K562 (cell line): ENCODE data around the gene C1orf198. TPM values are rescaled to one million over a fixed set of nuclear protein-coding genes. Genes with fewer than 3 reads are reported as not detected.

Experiments used
- CBX1 ChIP-seq: sonication (generic); IDR thresholded peaks from 2 replicates; pipeline ENCODE4 v1.6.1; 2016; ENCODE audit warnings: antibody characterized with exemption, low read depth, mild to moderate bottlenecking
- CXXC5 ChIP-seq: fragments of 250-450 bp; sonication (Bioruptor Pico); IDR thresholded peaks from 2 replicates; pipeline ENCODE4 v1.8.0; 2022; ENCODE audit warnings: inconsistent platforms, mild to moderate bottlenecking, moderate library complexity
- HNRNPL ChIP-seq: fragments of 200-400 bp; formaldehyde crosslinking; IDR thresholded peaks from 2 replicates; pipeline ENCODE4 v1.6.1; 2017; ENCODE audit warnings: low read depth, mild to moderate bottlenecking, low read length
- HOXB6 ChIP-seq: fragments of 250-450 bp; sonication (Bioruptor Pico); IDR thresholded peaks from 2 replicates; pipeline ENCODE4 v1.5.1; 2022; ENCODE audit warnings: mild to moderate bottlenecking, borderline replicate concordance
- KAT7 ChIP-seq: sonication (generic); formaldehyde crosslinking; IDR thresholded peaks from 2 replicates; pipeline ENCODE4 v1.8.0; 2022; ENCODE audit warnings: missing genetic modification reagents, mild to moderate bottlenecking, borderline replicate concordance
- L3MBTL2 ChIP-seq: fragments of 450-650 bp; IDR thresholded peaks from 2 replicates; pipeline ENCODE4 v1.6.1; 2016; ENCODE audit warnings: mild to moderate bottlenecking, moderate library complexity
- NCOA6 ChIP-seq: fragments of 450-650 bp; IDR thresholded peaks from 2 replicates; pipeline ENCODE4 v1.6.1; 2017; ENCODE audit warnings: mild to moderate bottlenecking
- PTBP1 ChIP-seq: fragments of 200-400 bp; formaldehyde crosslinking; IDR thresholded peaks from 2 replicates; pipeline ENCODE4 v1.6.1; 2017; ENCODE audit warnings: low read depth, low read length
- SNRNP70 ChIP-seq: fragments of 200-400 bp; formaldehyde crosslinking; optimal IDR thresholded peaks from 2 replicates; pipeline ENCODE3; 2017; ENCODE audit warnings: low read depth, low read length
- TOE1 ChIP-seq, 2 experiments: fragments of 450-650 bp in 1 of 2; sonication (generic) in 1 of 2; formaldehyde crosslinking in 1 of 2; IDR thresholded peaks; 2 replicates each; pipeline versions ENCODE4 v1.7.1 to v1.8.0; 2016 to 2022; ENCODE audit warnings: borderline replicate concordance in 2 of 2, mild to moderate bottlenecking in 2 of 2, antibody characterized with exemption in 1 of 2, inconsistent platforms in 1 of 2, low read depth in 1 of 2, missing genetic modification reagents in 1 of 2, moderate library complexity in 1 of 2
- YY1 ChIP-seq, 3 experiments: IDR thresholded peaks; 2 replicates each; pipeline ENCODE4 v1.6.1; 2011; ENCODE audit warnings: low read length in 2 of 3, mild to moderate bottlenecking in 2 of 3, moderate library complexity in 2 of 3, borderline replicate concordance in 1 of 3, control low read depth in 1 of 3, low read depth in 1 of 3; ENCODE audit not compliant: insufficient read depth in 3 of 3, insufficient replicate concordance in 2 of 3, control insufficient read depth in 1 of 3, insufficient read length in 1 of 3; ENCODE audit errors: extremely low read depth in 1 of 3
- ZFX ChIP-seq: sonication (generic); formaldehyde crosslinking; IDR thresholded peaks from 2 replicates; pipeline ENCODE4 v1.8.0; 2022; ENCODE audit warnings: mild to moderate bottlenecking, missing genetic modification reagents, moderate library complexity
- ZNF175 ChIP-seq: fragments of 200-800 bp; sonication (Bioruptor generic); IDR thresholded peaks from 2 replicates; pipeline ENCODE4 v1.6.1; 2016; ENCODE audit warnings: low read depth, mild to moderate bottlenecking, missing genetic modification characterization, missing compliant biosample characterization
- ZNF224 ChIP-seq: sonication (generic); formaldehyde crosslinking; IDR thresholded peaks from 2 replicates; pipeline ENCODE4 v1.8.0; 2022; ENCODE audit warnings: mild to moderate bottlenecking, missing genetic modification reagents
- ZNF589 ChIP-seq: fragments of 200-800 bp; sonication (Bioruptor generic); IDR thresholded peaks from 2 replicates; pipeline ENCODE4 v1.6.1; 2016; ENCODE audit warnings: low read depth, missing genetic modification characterization, missing compliant biosample characterization
- polyA plus RNA-seq, 8 experiments: library from polyadenylated mRNA; depleted of rRNA in 4 of 8; stranded (reverse) in 5 of 8; unstranded in 3 of 8; fragments of >200 nt; fragmentation: Nextera tagmentation in 2 of 8; fragmentation: Illumina TruSeq in 1 of 8; extraction: Ambion mirVana in 2 of 8; extraction: Trizol in 1 of 8; gene quantifications; 2 replicates each; pipeline versions ENCODE4 v1.2.1 to v1.2.3, GENCODE V29; 2011 to 2014; ENCODE audit warnings: inconsistent platforms in 1 of 8, missing spikeins in 1 of 8
- total RNA-seq, 7 experiments: library from RNA; depleted of rRNA in 6 of 7; stranded (reverse); fragments of >200 nt in 6 of 7; fragmentation: Illumina TruSeq in 2 of 7; extraction: Trizol in 2 of 7; gene quantifications; 2 replicates each; pipeline versions ENCODE4 v1.2.1 to v1.2.3, GENCODE V29; 2011 to 2021; ENCODE audit warnings: low replicate concordance in 1 of 7
- TF ChIP-seq, protein P1 (sequence below), 3 experiments: IDR thresholded peaks in 2 of 3; conservative IDR thresholded peaks in 1 of 3; 2 replicates each; pipeline ENCODE4 v1.5.1; 2011 to 2012; ENCODE audit warnings: low read length in 3 of 3, mild to moderate bottlenecking in 3 of 3, control low read depth in 2 of 3, improper control_type of control experiment in 1 of 3, inconsistent platforms in 1 of 3, low read depth in 1 of 3, mixed read lengths in 1 of 3, moderate library complexity in 1 of 3; ENCODE audit not compliant: insufficient read depth in 2 of 3
- TF ChIP-seq, protein P2 (sequence below), 2 experiments: fragments of 450-650 bp; conservative IDR thresholded peaks; 2 replicates each; pipeline ENCODE4 v1.6.1; 2017; ENCODE audit warnings: mild to moderate bottlenecking in 2 of 2, moderate library complexity in 2 of 2
- TF ChIP-seq, protein P3 (sequence below), 2 experiments: IDR thresholded peaks; 2 replicates each; pipeline ENCODE4 v1.6.1; 2011; ENCODE audit warnings: borderline replicate concordance in 1 of 2, control low read depth in 1 of 2, low read depth in 1 of 2, low read length in 1 of 2, mild to moderate bottlenecking in 1 of 2, mixed read lengths in 1 of 2, moderate library complexity in 1 of 2; ENCODE audit not compliant: insufficient read depth in 1 of 2, insufficient read length in 1 of 2, poor library complexity in 1 of 2, severe bottlenecking in 1 of 2; ENCODE audit errors: extremely low read depth in 1 of 2

C1orf198 gene
- total and polyA plus RNA-seq, 9 of the 15 experiments (the other 6 are each of a cell fraction or from before 2014, with no cell fraction given) = 2.0 to 15.1 (median 10.4) TPM

DNA sequence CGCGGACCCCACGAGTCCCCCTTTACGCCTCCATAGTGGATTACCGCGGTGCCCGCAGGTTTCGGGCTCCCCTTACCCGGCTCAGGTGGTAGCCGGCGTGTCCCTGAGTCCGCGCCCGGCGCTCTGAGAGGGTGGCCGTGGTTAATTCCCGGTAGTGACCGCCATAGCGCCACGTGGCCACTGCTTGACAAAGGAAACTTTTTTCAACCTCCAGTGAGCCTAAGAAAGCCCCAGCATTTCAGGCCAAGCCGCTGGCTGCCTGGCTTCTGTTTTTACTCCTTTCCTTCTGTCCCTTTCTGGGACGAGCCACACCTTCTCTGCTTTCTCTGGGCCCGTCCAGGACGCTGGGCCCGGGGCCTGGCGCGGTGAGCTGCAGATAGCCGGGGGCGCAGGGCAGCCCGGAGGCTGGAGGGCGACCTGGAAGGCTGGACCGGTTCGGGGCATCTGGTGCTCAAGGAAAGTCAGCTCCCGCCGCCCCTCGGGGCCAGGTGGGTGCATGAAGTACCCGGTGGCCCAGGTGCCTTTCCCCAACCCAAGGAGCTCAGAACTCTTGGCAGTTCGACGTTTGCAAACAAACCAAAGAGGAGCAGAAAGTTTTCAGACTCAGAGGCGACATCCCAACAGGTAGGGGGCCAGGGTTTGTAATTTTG is 540 bp upstream of the C1orf198 start (continued):
- no peak for TF ChIP-seq HOXB6 (CRISPR knock-in tag)
- TF ChIP-seq NCOA6 = no peak
- TF ChIP-seq, protein P1, sequence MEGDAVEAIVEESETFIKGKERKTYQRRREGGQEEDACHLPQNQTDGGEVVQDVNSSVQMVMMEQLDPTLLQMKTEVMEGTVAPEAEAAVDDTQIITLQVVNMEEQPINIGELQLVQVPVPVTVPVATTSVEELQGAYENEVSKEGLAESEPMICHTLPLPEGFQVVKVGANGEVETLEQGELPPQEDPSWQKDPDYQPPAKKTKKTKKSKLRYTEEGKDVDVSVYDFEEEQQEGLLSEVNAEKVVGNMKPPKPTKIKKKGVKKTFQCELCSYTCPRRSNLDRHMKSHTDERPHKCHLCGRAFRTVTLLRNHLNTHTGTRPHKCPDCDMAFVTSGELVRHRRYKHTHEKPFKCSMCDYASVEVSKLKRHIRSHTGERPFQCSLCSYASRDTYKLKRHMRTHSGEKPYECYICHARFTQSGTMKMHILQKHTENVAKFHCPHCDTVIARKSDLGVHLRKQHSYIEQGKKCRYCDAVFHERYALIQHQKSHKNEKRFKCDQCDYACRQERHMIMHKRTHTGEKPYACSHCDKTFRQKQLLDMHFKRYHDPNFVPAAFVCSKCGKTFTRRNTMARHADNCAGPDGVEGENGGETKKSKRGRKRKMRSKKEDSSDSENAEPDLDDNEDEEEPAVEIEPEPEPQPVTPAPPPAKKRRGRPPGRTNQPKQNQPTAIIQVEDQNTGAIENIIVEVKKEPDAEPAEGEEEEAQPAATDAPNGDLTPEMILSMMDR (IDR thresholded peaks at IDR 0.05 in 2 of 3, conservative IDR thresholded peaks at IDR 0.05 in 1 of 3; ENCODE audit: insufficient read depth in 2 of 3, low read depth in 1 of 3, low read length in 3 of 3) = 0 out of 6 replicates have a peak, but pooled peaks of 1 of the 3 experiments have one; percentile 0
- TF ChIP-seq, protein P2, sequence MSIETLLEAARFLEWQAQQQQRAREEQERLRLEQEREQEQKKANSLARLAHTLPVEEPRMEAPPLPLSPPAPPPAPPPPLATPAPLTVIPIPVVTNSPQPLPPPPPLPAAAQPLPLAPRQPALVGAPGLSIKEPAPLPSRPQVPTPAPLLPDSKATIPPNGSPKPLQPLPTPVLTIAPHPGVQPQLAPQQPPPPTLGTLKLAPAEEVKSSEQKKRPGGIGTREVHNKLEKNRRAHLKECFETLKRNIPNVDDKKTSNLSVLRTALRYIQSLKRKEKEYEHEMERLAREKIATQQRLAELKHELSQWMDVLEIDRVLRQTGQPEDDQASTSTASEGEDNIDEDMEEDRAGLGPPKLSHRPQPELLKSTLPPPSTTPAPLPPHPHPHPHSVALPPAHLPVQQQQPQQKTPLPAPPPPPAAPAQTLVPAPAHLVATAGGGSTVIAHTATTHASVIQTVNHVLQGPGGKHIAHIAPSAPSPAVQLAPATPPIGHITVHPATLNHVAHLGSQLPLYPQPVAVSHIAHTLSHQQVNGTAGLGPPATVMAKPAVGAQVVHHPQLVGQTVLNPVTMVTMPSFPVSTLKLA (conservative IDR thresholded peaks at IDR 0.05) = peak; percentile 61 to 68; a peak in 3 of 4 replicates
- peak; percentile 53; the same call in 1 of the 2 replicates for TF ChIP-seq ZFX (CRISPR knock-in tag)
- TF ChIP-seq ZNF224 (CRISPR knock-in tag) = no peak
- no peak for TF ChIP-seq CXXC5 (CRISPR knock-in tag)
- no peak for TF ChIP-seq CBX1
- TF ChIP-seq TOE1 (IDR thresholded peaks at IDR 0.05; ENCODE audit: borderline replicate concordance) = no peak
- TF ChIP-seq TOE1 (CRISPR knock-in tag; IDR thresholded peaks at IDR 0.05; ENCODE audit: borderline replicate concordance, low read depth) = no peak
- peak; percentile 40; the same call in 1 of the 2 replicates for TF ChIP-seq KAT7
- TF ChIP-seq HNRNPL = no peak
- TF ChIP-seq L3MBTL2 = peak; percentile 44; the same call in 1 of the 2 replicates
- no peak for TF ChIP-seq ZNF589
- no peak for TF ChIP-seq SNRNP70
- TF ChIP-seq PTBP1 = no peak
- TF ChIP-seq, protein P3, sequence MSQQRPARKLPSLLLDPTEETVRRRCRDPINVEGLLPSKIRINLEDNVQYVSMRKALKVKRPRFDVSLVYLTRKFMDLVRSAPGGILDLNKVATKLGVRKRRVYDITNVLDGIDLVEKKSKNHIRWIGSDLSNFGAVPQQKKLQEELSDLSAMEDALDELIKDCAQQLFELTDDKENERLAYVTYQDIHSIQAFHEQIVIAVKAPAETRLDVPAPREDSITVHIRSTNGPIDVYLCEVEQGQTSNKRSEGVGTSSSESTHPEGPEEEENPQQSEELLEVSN (IDR thresholded peaks at IDR 0.05; ENCODE audit: borderline replicate concordance in 1 of 2, extremely low read depth in 1 of 2, insufficient read depth in 1 of 2, insufficient read length in 1 of 2, low read depth in 1 of 2, low read length in 1 of 2, poor library complexity in 1 of 2, severe bottlenecking in 1 of 2) = peak in 1 of 2 experiments; percentile 57
- TF ChIP-seq YY1 (IDR thresholded peaks at IDR 0.05; ENCODE audit: borderline replicate concordance in 1 of 3, control insufficient read depth in 1 of 3, extremely low read depth in 1 of 3, insufficient read depth in 3 of 3, insufficient read length in 1 of 3, insufficient replicate concordance in 2 of 3, low read depth in 1 of 3, low read length in 2 of 3) = peak in 2 of 3 experiments; percentile 9 to 74
- no peak for TF ChIP-seq ZNF175
